ENCODE data around the gene IGF2BP2. TPM values are rescaled to one million over a fixed set of nuclear protein-coding genes. Genes with fewer than 3 reads are reported as not detected.

The IGF2BP2 gene
- total and polyA plus RNA-seq, 9 of the 15 experiments (the other 6 are each of a cell fraction or from before 2014, with no cell fraction given) = 3.2 to 59.6 (median 30.5) TPM

DNA sequence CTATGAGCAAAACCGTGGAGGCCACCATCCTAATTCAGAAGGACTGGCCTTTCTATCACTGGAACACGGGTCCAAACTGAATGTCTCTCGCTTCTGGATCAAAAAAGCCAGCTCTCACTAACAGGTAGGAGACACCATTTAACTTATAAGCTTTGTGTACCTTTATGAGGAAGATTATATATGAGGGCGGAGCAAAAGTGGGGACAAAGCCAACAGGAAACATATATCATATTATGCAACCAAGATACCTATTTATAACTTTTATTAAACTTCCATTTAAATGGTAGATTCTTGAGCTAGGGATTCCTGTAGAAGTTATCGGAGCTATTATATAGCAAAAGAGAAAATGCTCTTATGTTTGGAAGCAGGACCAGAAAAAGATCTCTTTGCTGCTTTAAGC lies 78.4 kb downstream of the IGF2BP2 start:
- 74% methylated on average over 5 of the region's 5 CpGs for WGBS (ENCODE audit: insufficient coverage, low coverage, missing lambda C conversion rate)
- H3K27me3 ChIP-seq (ENCODE audit: control insufficient read depth in 2 of 2, insufficient read depth in 2 of 2, low read length in 2 of 2) = no peaks in the 10 kb centered on the region
- H2AFZ ChIP-seq (ENCODE audit: low read depth, low read length) = no peak overlapping the region
- intact Hi-C loops (cut with micrococcal nuclease) = no loop called here
- no peaks in the 10 kb centered on the region for H3K9me1 ChIP-seq (ENCODE audit: control insufficient read depth, insufficient read depth, low read length)
- DNase-seq (ENCODE audit: extremely low read depth in 1 of 4, low spot score in 3 of 4) (no peak), ATAC-seq (no peak), FAIRE-seq (no peak)
- no peak overlapping the region for H3K9ac ChIP-seq (ENCODE audit: insufficient read depth in 1 of 2, low read depth in 2 of 2, low read length in 2 of 2)
- no peak overlapping the region for H3K4me3 ChIP-seq
- no peaks in the 10 kb centered on the region for H3K36me3 ChIP-seq (ENCODE audit: control insufficient read depth, insufficient read depth, low read length)
- no peak overlapping the region for H3K27ac ChIP-seq (ENCODE audit: extremely low read depth, low read depth, low read length)
- TF ChIP-seq DIDO1 (tag; IDR thresholded peaks at IDR 0.05; ENCODE audit: low read depth) (no peak), ID3 (CRISPR knock-in tag; IDR thresholded peaks at IDR 0.05) (no peak), ID3 (tag; IDR thresholded peaks at IDR 0.05) (0 out of 2 replicates have a peak, but pooled peaks have one; percentile 16)
- H3K4me2 ChIP-seq (ENCODE audit: insufficient read depth, low read length) = no peak overlapping the region
- no peaks in the 10 kb centered on the region for H3K9me3 ChIP-seq (replicated peaks; ENCODE audit: control insufficient read depth, insufficient read depth, low read depth, low read length)
- ChIA-PET CTCF (ENCODE audit: low intra/inter-chr PET ratio) (no interaction called here), POLR2A (interaction anchor here (1.3 to 2.5 kb wide), 3 partner anchors 8 to 20 kb away, joined by 3 to 18 read pairs (median 4); no protein-coding TSS in a partner anchor)
- no TSS peak for BruUV-seq (replicated peaks)
- H3K4me1 ChIP-seq (replicated peaks in 1 of 2; ENCODE audit: control insufficient read depth in 2 of 2, insufficient read depth in 2 of 2, low read length in 2 of 2) = peaks cover 4 to 15% of the 10 kb centered on the region in 2 experiments; a peak in 4 of 5 replicates
- peaks cover 55% of the 10 kb centered on the region for H3K79me2 ChIP-seq (ENCODE audit: control insufficient read depth, insufficient read depth, low read length)
- H4K20me1 ChIP-seq (replicated peaks; ENCODE audit: control insufficient read depth, insufficient read depth, low read length) = peaks cover 4% of the 10 kb centered on the region; the same call in 1 of the 2 replicates
- in situ Hi-C loops (cut with MboI) = no loop called here
